C4-2B (cell line): Measurements from ENCODE around the gene CD80.

ENCODE experiments used
- ZFX ChIP-seq: fragments of 450-650 bp; IDR thresholded peaks from 2 replicates; pipeline ENCODE4 v1.6.1; 2017
- TF ChIP-seq, protein P1 (sequence below): fragments of 450-650 bp; conservative IDR thresholded peaks from 2 replicates; pipeline ENCODE4 v1.5.1; 2017; ENCODE audit warnings: mild to moderate bottlenecking

- TF ChIP-seq, protein P1, sequence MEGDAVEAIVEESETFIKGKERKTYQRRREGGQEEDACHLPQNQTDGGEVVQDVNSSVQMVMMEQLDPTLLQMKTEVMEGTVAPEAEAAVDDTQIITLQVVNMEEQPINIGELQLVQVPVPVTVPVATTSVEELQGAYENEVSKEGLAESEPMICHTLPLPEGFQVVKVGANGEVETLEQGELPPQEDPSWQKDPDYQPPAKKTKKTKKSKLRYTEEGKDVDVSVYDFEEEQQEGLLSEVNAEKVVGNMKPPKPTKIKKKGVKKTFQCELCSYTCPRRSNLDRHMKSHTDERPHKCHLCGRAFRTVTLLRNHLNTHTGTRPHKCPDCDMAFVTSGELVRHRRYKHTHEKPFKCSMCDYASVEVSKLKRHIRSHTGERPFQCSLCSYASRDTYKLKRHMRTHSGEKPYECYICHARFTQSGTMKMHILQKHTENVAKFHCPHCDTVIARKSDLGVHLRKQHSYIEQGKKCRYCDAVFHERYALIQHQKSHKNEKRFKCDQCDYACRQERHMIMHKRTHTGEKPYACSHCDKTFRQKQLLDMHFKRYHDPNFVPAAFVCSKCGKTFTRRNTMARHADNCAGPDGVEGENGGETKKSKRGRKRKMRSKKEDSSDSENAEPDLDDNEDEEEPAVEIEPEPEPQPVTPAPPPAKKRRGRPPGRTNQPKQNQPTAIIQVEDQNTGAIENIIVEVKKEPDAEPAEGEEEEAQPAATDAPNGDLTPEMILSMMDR, result no peak
- no peak for TF ChIP-seq ZFX
Observed at GRCh38 chr3:119547227-119547626, 12.2 kb downstream of the CD80 start.
